Smooth muscle cell (in vitro differentiated cells): ENCODE measurements around the gene ANAPC10. TPM values are rescaled to one million over a fixed set of nuclear protein-coding genes. Genes with fewer than 3 reads are reported as not detected.
A peak's percentile ranks its signal among the peaks of the same experiment; 100 is the strongest.

ENCODE experiments used
- DNase-seq: peaks from one replicate; lab custom pipeline; 2025; ENCODE audit not compliant: unreplicated experiment; lab: John Stamatoyannopoulos, UW
- H2AFZ ChIP-seq: fragments of 200-600 bp; sonication (generic); 2 replicates; pipeline ENCODE4 v1.6.0; 2016; ENCODE audit warnings: antibody characterized with exemption, low read depth, mild to moderate bottlenecking
- H3F3A ChIP-seq: fragments of 200-600 bp; sonication (generic); 2 replicates; pipeline ENCODE4 v1.6.0; 2017; ENCODE audit warnings: antibody characterized with exemption, low read depth
- H3K27ac ChIP-seq: fragments of 200-600 bp; sonication (generic); 2 replicates; pipeline ENCODE4 v1.5.1; 2016; ENCODE audit warnings: low read depth, mild to moderate bottlenecking
- H3K27me3 ChIP-seq: fragments of 200-600 bp; sonication (generic); 2 replicates; pipeline ENCODE4 v1.6.1; 2016; ENCODE audit warnings: low read depth, mild to moderate bottlenecking
- H3K36me3 ChIP-seq: fragments of 200-600 bp; sonication (generic); 2 replicates; pipeline ENCODE4 v1.5.1; 2016; ENCODE audit warnings: low read depth
- H3K4me1 ChIP-seq: fragments of 200-600 bp; sonication (generic); 2 replicates; pipeline ENCODE4 v1.5.1; 2016; ENCODE audit warnings: low read depth
- H3K4me2 ChIP-seq: fragments of 200-600 bp; sonication (generic); 2 replicates; pipeline ENCODE4 v1.6.0; 2016; ENCODE audit warnings: mild to moderate bottlenecking
- H3K4me3 ChIP-seq: fragments of 200-600 bp; sonication (generic); 2 replicates; pipeline ENCODE4 v1.5.1; 2016; ENCODE audit warnings: mild to moderate bottlenecking
- H3K79me2 ChIP-seq: fragments of 200-600 bp; sonication (generic); 2 replicates; pipeline ENCODE4 v1.6.0; 2016; ENCODE audit warnings: low read depth, mild to moderate bottlenecking
- H3K9ac ChIP-seq: fragments of 200-600 bp; sonication (generic); 2 replicates; pipeline ENCODE4 v1.6.0; 2016; ENCODE audit warnings: low read depth
- H3K9me3 ChIP-seq: fragments of 200-600 bp; sonication (generic); replicated peaks from 2 replicates; pipeline ENCODE4 v1.5.1; 2016; ENCODE audit warnings: low read depth
- H4K20me1 ChIP-seq: fragments of 200-600 bp; sonication (generic); 2 replicates; pipeline ENCODE4 v1.6.0; 2016; ENCODE audit warnings: low read depth
- WGBS: methylation state at CpG from one replicate; pipeline ENCODE4 v1.1.7; 2016; ENCODE audit warnings: low lambda C conversion rate; 5-methylcytosine and 5-hydroxymethylcytosine counted together
- polyA plus RNA-seq: library from polyadenylated mRNA; unstranded; fragments of >200 nt; fragmentation: Nextera tagmentation; extraction: Ambion mirVana; gene quantifications from 2 replicates; pipeline ENCODE4 v1.2.1, GENCODE V29; 2016
- total RNA-seq: library from RNA; depleted of rRNA; stranded (reverse); fragments of >200 nt; gene quantifications from 2 replicates; pipeline ENCODE4 v1.2.3, GENCODE V29; 2014
- TF ChIP-seq, protein P1 (sequence below): fragments of 200-600 bp; sonication (generic); IDR thresholded peaks from 2 replicates; pipeline ENCODE4 v1.5.1; 2017; ENCODE audit warnings: borderline replicate concordance, mild to moderate bottlenecking, antibody characterized with exemption; ENCODE audit not compliant: insufficient read depth, poor library complexity, severe bottlenecking

Gene ANAPC10
- total and polyA plus RNA-seq, 2 experiments from 2014 or later: 28.0 to 66.2 TPM

DNA sequence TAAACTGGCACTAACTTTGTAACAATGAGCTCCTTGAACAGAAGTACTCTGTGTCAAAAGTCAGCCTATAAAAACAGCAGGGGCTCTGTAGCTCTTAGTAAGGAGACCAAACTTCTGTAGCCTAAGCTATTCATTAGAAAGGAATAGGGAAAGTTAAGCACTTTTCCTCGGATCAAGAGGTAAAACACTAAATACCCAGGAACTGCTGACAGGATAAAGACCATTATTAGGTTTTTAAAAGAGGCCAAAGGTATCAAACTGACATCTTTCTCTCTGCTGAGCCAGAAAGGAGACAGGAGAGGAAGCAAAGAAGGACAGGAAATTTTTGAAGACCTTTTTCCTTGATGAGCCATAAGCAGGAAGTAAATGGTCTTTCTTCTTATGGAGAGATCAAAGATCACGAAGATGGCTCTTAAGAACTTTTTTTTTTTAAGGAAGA lies 31.9 kb downstream of the ANAPC10 start:
- H3K4me3 ChIP-seq: peak overlapping the region; percentile 0
- no peaks in the 10 kb centered on the region for H3K27me3 ChIP-seq
- no peaks in the 10 kb centered on the region for H3K36me3 ChIP-seq
- no peak overlapping the region for H2AFZ ChIP-seq
- H3K27ac ChIP-seq: no peak overlapping the region
- TF ChIP-seq, protein P1, sequence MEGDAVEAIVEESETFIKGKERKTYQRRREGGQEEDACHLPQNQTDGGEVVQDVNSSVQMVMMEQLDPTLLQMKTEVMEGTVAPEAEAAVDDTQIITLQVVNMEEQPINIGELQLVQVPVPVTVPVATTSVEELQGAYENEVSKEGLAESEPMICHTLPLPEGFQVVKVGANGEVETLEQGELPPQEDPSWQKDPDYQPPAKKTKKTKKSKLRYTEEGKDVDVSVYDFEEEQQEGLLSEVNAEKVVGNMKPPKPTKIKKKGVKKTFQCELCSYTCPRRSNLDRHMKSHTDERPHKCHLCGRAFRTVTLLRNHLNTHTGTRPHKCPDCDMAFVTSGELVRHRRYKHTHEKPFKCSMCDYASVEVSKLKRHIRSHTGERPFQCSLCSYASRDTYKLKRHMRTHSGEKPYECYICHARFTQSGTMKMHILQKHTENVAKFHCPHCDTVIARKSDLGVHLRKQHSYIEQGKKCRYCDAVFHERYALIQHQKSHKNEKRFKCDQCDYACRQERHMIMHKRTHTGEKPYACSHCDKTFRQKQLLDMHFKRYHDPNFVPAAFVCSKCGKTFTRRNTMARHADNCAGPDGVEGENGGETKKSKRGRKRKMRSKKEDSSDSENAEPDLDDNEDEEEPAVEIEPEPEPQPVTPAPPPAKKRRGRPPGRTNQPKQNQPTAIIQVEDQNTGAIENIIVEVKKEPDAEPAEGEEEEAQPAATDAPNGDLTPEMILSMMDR: no peak
- DNase-seq: no peak
- 24% methylated on average over 2 of the region's 2 CpGs for WGBS
- H3K9me3 ChIP-seq: no peaks in the 10 kb centered on the region
- no peaks in the 10 kb centered on the region for H3F3A ChIP-seq
- peaks cover 20% of the 10 kb centered on the region for H3K4me1 ChIP-seq
- H4K20me1 ChIP-seq: peaks cover 9% of the 10 kb centered on the region
- H3K9ac ChIP-seq: no peak overlapping the region
- H3K79me2 ChIP-seq: peaks cover 12% of the 10 kb centered on the region
- no peak overlapping the region for H3K4me2 ChIP-seq

DNA sequence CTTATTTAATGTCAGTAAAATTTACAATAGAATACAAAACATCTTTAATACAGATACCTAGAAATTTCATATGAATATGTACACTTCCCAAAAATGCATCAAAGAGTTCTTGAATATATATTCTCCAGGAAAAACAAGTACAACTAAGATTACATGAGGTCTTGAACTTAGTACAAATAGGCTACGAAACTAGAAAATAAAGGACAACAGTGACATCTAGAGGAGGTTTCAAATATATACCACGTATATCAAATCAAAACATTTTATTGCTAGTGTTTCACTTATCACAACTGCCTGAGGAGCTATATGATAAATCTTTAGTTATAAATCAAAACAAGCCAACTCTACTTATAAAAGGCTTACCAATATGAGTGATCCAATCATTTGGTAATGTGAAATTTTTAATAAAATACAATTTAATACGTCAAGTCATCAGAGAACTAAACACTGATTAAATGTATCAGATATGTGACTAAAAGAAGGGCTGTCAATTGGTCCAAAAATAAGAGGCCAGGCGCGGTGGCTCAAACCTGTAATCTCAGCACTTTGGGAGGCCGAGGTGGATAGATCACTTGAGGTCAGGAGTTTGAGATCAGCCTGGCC lies 36.6 kb downstream of the ANAPC10 start:
- H3K4me1 ChIP-seq: peaks cover 10% of the 10 kb centered on the region
- no peak for DNase-seq
- no peaks in the 10 kb centered on the region for H3K36me3 ChIP-seq
- H3K9me3 ChIP-seq: no peaks in the 10 kb centered on the region
- no peak overlapping the region for H2AFZ ChIP-seq
- H3K27me3 ChIP-seq: no peaks in the 10 kb centered on the region
- WGBS: 68% methylated on average over 6 of the region's 6 CpGs
- no peak overlapping the region for H3K27ac ChIP-seq
- H3K9ac ChIP-seq: no peak overlapping the region
- H3K79me2 ChIP-seq: peaks cover 14% of the 10 kb centered on the region
- H4K20me1 ChIP-seq: peaks cover 9% of the 10 kb centered on the region
- no peak overlapping the region for H3K4me3 ChIP-seq
- no peak overlapping the region for H3K4me2 ChIP-seq
- TF ChIP-seq, protein P1: peak; percentile 56
- no peaks in the 10 kb centered on the region for H3F3A ChIP-seq

DNA sequence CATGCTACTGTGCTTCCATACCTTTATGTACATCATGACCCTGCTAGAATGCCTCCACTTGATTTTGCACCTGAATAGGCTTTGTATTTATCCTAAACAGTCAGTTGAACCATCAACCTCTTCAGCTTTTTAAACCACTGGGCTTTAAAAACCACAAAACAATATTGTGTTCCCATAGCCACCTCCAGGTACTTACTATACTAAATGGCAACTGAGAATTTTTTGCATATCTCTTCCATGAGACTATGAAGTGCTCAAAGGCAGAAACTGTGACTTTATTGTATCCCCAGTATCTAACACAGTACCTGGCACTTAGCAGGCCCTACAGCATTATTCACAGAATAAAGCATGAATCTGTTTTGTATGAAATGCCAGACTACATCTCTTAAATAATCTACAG lies 39.7 kb downstream of the ANAPC10 start:
- TF ChIP-seq, protein P1: no peak
- H3K27me3 ChIP-seq: no peaks in the 10 kb centered on the region
- H3K27ac ChIP-seq: peak overlapping the region; percentile 33
- peaks cover 9% of the 10 kb centered on the region for H4K20me1 ChIP-seq
- H3F3A ChIP-seq: no peaks in the 10 kb centered on the region
- peaks cover 4% of the 10 kb centered on the region for H3K79me2 ChIP-seq
- H3K4me1 ChIP-seq: no peaks in the 10 kb centered on the region
- no peak overlapping the region for H2AFZ ChIP-seq
- H3K9me3 ChIP-seq: no peaks in the 10 kb centered on the region
- H3K4me2 ChIP-seq: no peak overlapping the region
- no peaks in the 10 kb centered on the region for H3K36me3 ChIP-seq
- no peak overlapping the region for H3K4me3 ChIP-seq
- no peak for DNase-seq
- no peak overlapping the region for H3K9ac ChIP-seq
